NB4 (cell line): ENCODE results near the gene CBFA2T3.

Experiments used
- DNase-seq: peaks from one replicate; pipeline ENCODE4 v3.0.0; 2010; ENCODE audit warnings: low read depth
- H3K4me3 ChIP-seq: one replicate; pipeline ENCODE4 v1.5.1; 2011; ENCODE audit warnings: mild to moderate bottlenecking, low read depth, low read length, moderate library complexity
- MAX ChIP-seq: IDR thresholded peaks from 2 replicates; pipeline ENCODE4 v1.6.1; 2011; ENCODE audit warnings: low read depth, low read length
- MYC ChIP-seq: IDR thresholded peaks from 2 replicates; pipeline ENCODE4 v1.6.1; 2011; ENCODE audit warnings: low read depth, low read length
- POLR2A ChIP-seq: IDR thresholded peaks from 2 replicates; pipeline ENCODE4 v1.6.1; 2011; ENCODE audit warnings: mild to moderate bottlenecking; ENCODE audit not compliant: insufficient read length; ENCODE audit errors: extremely low read depth
- TF ChIP-seq, protein P1 (sequence below): IDR thresholded peaks from one replicate; pipeline ENCODE4 v1.5.1; 2012; ENCODE audit warnings: low read depth, low read length

Gene CBFA2T3

GRCh38 chr16:88917915-88918627 is 58.9 kb downstream of the CBFA2T3 start:
- TF ChIP-seq MAX (no peak), MYC (no peak), POLR2A (no peak)
- TF ChIP-seq, protein P1, sequence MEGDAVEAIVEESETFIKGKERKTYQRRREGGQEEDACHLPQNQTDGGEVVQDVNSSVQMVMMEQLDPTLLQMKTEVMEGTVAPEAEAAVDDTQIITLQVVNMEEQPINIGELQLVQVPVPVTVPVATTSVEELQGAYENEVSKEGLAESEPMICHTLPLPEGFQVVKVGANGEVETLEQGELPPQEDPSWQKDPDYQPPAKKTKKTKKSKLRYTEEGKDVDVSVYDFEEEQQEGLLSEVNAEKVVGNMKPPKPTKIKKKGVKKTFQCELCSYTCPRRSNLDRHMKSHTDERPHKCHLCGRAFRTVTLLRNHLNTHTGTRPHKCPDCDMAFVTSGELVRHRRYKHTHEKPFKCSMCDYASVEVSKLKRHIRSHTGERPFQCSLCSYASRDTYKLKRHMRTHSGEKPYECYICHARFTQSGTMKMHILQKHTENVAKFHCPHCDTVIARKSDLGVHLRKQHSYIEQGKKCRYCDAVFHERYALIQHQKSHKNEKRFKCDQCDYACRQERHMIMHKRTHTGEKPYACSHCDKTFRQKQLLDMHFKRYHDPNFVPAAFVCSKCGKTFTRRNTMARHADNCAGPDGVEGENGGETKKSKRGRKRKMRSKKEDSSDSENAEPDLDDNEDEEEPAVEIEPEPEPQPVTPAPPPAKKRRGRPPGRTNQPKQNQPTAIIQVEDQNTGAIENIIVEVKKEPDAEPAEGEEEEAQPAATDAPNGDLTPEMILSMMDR: no peak
- no peak overlapping the region for H3K4me3 ChIP-seq
- no peak for DNase-seq

DNA sequence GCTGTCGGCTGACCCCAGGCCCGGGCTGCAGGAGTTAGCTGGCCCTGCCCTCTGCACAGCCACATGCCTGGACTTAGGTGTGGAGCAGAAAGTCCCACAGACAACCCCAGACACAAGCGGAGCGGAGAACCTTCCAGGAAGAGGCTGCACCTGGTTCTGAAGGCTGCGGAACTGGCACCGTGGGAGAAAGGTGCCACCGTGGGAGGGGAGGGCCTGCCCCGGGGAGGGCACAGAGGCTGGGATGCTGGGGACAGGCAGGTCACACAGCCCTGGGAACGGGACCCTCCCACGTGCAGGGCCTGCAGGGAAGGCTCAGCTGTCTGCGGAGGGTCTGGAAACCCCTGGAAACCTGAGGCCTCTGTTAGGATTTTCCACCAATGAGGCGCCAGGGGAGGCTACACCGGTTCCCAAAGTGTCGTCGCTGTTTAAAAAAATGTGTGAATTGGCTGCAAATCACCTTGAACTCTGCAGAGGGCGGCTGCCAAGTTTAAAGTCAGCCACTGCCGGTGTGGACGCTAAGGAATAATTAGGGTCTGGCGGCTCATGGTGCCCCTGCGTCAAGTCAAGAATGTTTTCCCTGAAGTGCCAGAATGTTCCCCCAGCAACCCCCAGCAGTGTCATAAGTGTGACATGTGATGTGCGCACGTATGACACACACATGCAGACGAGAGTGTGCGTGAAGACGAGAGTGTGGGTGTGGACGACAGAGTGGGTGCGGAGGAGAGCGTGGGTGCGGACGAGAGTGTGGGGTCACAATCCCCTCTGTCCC is 59.7 kb downstream of the CBFA2T3 start:
- no peak for TF ChIP-seq MYC
- TF ChIP-seq MAX: no peak
- TF ChIP-seq, protein P1: no peak
- no peak overlapping the region for H3K4me3 ChIP-seq
- DNase-seq: no peak

GRCh38 chr16:88915639-88916327 is 61.2 kb downstream of the CBFA2T3 start:
- no peak overlapping the region for H3K4me3 ChIP-seq
- no peak for DNase-seq
- TF ChIP-seq MYC: no peak
- TF ChIP-seq MAX: no peak
- no peak for TF ChIP-seq POLR2A
- TF ChIP-seq, protein P1: no peak

DNA sequence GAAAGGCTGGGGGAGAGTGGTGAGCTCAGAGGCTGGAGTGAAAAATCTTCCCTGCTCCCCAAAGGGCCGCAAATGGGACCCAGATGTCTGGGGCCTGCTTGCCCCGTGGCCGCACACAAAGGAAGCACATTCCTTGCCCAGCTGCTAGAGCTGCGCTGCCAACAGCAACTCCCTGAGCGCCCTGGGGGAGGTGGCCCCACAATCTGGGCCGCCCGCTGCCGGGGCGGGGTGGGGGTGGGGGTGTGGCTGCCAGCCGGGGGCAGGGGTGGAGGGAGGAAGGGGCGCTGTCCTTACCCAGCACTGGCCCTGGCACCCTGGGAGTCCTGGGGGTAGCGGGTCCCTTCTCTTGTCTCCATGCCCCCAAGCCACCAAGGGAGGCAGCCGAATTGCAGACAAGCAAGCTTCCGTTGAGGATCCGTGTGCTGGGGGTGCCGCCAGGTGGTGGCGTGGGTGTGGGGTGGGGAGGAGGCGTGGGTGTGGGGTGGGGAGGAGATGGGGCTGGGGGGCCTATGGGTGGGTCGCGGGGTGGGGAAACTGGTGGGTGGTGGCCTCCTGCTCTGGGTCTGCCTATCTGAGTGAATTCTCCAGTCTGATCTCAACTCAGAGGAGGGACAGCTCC is 62.1 kb downstream of the CBFA2T3 start:
- no peak for DNase-seq
- no peak overlapping the region for H3K4me3 ChIP-seq
- TF ChIP-seq, protein P1: no peak
- TF ChIP-seq MAX: no peak
- TF ChIP-seq POLR2A: no peak
- TF ChIP-seq MYC: no peak

- TF ChIP-seq MYC (no peak), POLR2A (no peak), MAX (no peak)
- TF ChIP-seq, protein P1: no peak
- H3K4me3 ChIP-seq: no peak overlapping the region
- no peak for DNase-seq
Measured at GRCh38 chr16:88913870-88914269, 63.1 kb downstream of the CBFA2T3 start.
